Naive thymus-derived CD8-positive, alpha-beta T cell (primary cell): ENCODE data around the gene PIGL. TPM values are rescaled to one million over a fixed set of nuclear protein-coding genes. Genes with fewer than 3 reads are reported as not detected.
"Not testable (repeated sequence)": the region's sequence is repeated elsewhere in the genome, so short reads cannot be mapped to it uniquely, and the experiment has no call there.

ENCODE experiments used
- ATAC-seq, 2 donors: fragments of 150-1000 bp; cut with Tn5 transposase in 1 of 2; sonication (Bioruptor Pico), chemical (Tn5 transposase) in 1 of 2; 1 replicate in 1 of 2; 2 replicates in 1 of 2; pipeline ENCODE4 v1.10.0; 2021; ENCODE audit warnings: mild to moderate bottlenecking in 2 of 2, moderate library complexity in 2 of 2
- POLR2A ChIA-PET: fragments of 350-600 bp; sonication (Branson Sonifier 250); formaldehyde crosslinking; loops from one replicate; lab custom pipeline; 2021; ENCODE audit warnings: antibody characterized with exemption; lab: Charles Lee
- DNase-seq, 10 donors: peaks; one replicate each; pipeline versions ENCODE4 v3.0.0 to v3.0.0-alpha.2; 2020 to 2022
- H3K27ac Mint-ChIP-seq, 10 donors: one replicate each; pipeline ENCODE4 v1.8.0; 2020 to 2022; ENCODE audit warnings: mild to moderate bottlenecking in 10 of 10, mixed read lengths in 10 of 10, moderate library complexity in 4 of 10, inconsistent platforms in 1 of 10
- H3K27me3 Mint-ChIP-seq, 5 donors: one replicate each; pipeline ENCODE4 v1.8.0; 2021 to 2022; ENCODE audit warnings: mixed read lengths in 5 of 5
- H3K36me3 Mint-ChIP-seq, 3 donors: one replicate each; pipeline ENCODE4 v1.8.0; 2020 to 2022; ENCODE audit warnings: mixed read lengths in 3 of 3, mild to moderate bottlenecking in 2 of 3, inconsistent platforms in 1 of 3
- H3K4me1 Mint-ChIP-seq, 4 donors: one replicate each; pipeline ENCODE4 v1.8.0; 2021 to 2022; ENCODE audit warnings: mixed read lengths in 4 of 4
- H3K4me3 Mint-ChIP-seq, 10 donors: one replicate each; pipeline ENCODE4 v1.8.0; 2020 to 2022; ENCODE audit warnings: mild to moderate bottlenecking in 10 of 10, mixed read lengths in 10 of 10, moderate library complexity in 6 of 10, inconsistent platforms in 1 of 10
- H3K9me3 Mint-ChIP-seq, 9 donors: one replicate each; pipeline ENCODE4 v1.8.0; 2020 to 2022; ENCODE audit warnings: mixed read lengths in 9 of 9, mild to moderate bottlenecking in 3 of 9, inconsistent platforms in 1 of 9, moderate library complexity in 1 of 9
- polyA plus RNA-seq, 3 donors: library from polyadenylated mRNA; unstranded; fragments of 300-500 nt; fragmentation: Illumina TruSeq; gene quantifications; one replicate each; pipeline ENCODE4 v1.2.3, GENCODE V29; 2021
- total RNA-seq, 8 experiments: library from RNA in 2 of 8; stranded (reverse) in 2 of 8; gene quantifications; one replicate each; pipeline ENCODE4 v1.2.3 and lab custom pipeline; 2021 to 2026

The PIGL gene
- total and polyA plus RNA-seq, 5 experiments from 2014 or later = 9.2 to 98.2 (median 14.3) TPM

- DNase-seq = no peak
- no peak overlapping the region for H3K4me3 Mint-ChIP-seq
- no peak for ATAC-seq
- POLR2A ChIA-PET = no interaction called here
- no peaks in the 10 kb centered on the region for H3K9me3 Mint-ChIP-seq
- peaks cover 8 to 37% (median 27%) of the 10 kb centered on the region in 4 donors for H3K4me1 Mint-ChIP-seq
- no peaks in the 10 kb centered on the region for H3K27me3 Mint-ChIP-seq
- peaks cover 0 to 35% (median 0%) of the 10 kb centered on the region in 3 donors for H3K36me3 Mint-ChIP-seq
- H3K27ac Mint-ChIP-seq = peak overlapping the region in 1 of 10 donors; percentile 31
Observed at GRCh38 chr17:16222406-16222805, 5.4 kb downstream of the PIGL start.

- POLR2A ChIA-PET = interaction anchor here (0.6 to 1.6 kb wide), 2 partner anchors 14 to 816 kb away, joined by 3 to 11 read pairs; partner anchors contain the start of genes NCOR1 and PIGL
- Mint-ChIP-seq H3K4me3 (peak overlapping the region in 8 of 10 donors; percentile 5 to 38 (median 32)), H3K27ac (peak overlapping the region in 9 of 10 donors; percentile 0 to 86 (median 47)), H3K4me1 (peaks cover 11 to 34% (median 25%) of the 10 kb centered on the region in 4 donors), H3K36me3 (peaks cover 6 to 51% (median 9%) of the 10 kb centered on the region in 3 donors)
- DNase-seq, H3K27me3 Mint-ChIP-seq, H3K9me3 Mint-ChIP-seq: not testable (repeated sequence)
- ATAC-seq = peak in 1 of 2 donors; percentile 44
Observed at GRCh38 chr17:16229912-16230561, 13.0 kb downstream of the PIGL start.

DNA sequence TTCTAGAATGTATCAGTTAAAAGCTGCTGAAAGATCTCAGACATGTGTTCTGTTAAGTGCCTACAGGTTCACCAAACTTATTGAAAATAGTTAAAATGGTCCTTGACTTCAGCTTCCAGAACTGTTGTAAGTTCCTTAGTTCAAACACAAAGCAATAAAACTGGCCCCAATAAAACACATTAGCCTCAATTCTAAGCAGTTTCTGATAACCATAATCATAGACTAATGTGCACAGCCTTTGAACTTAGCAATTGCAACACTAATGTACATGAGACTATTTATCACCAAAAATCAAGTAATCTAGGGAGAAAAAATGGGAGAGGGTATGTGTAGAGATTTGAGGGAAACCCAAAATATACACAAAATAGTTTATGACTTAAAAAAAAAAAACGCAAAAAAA lies 15.4 kb downstream of the PIGL start:
- POLR2A ChIA-PET = no interaction called here
- DNase-seq (no peak), ATAC-seq (no peak)
- no peaks in the 10 kb centered on the region for H3K27me3 Mint-ChIP-seq
- no peaks in the 10 kb centered on the region for H3K9me3 Mint-ChIP-seq
- H3K27ac Mint-ChIP-seq = peak overlapping the region in 3 of 10 donors; percentile 3 to 46 (median 45)
- peaks cover 10 to 23% (median 16%) of the 10 kb centered on the region in 4 donors for H3K4me1 Mint-ChIP-seq
- H3K4me3 Mint-ChIP-seq = no peak overlapping the region
- H3K36me3 Mint-ChIP-seq = peaks cover 6 to 57% (median 11%) of the 10 kb centered on the region in 3 donors

DNA sequence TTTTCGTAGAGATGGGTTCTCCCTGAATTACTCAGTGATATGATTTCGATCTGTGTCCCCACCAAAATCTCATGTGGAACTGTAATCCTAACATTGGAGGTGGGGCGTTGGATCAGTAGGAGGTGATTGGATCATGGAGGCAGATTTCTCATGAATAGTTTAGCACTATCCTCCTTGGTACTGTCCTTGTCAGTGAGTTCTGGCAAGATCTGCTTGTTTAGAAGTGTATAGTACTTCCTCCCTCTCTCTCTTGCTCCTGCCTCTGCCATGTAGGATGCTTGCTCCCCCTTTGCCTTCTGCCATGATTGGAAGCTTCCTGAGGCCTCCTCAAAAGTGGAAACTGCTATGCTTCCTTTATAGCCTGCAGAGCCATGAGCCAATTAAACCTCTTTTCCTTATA lies 22.9 kb downstream of the PIGL start:
- no peak overlapping the region for H3K4me3 Mint-ChIP-seq
- no peaks in the 10 kb centered on the region for H3K9me3 Mint-ChIP-seq
- POLR2A ChIA-PET = no interaction called here
- H3K27ac Mint-ChIP-seq = no peak overlapping the region
- no peaks in the 10 kb centered on the region for H3K27me3 Mint-ChIP-seq
- peaks cover 0 to 39% (median 2%) of the 10 kb centered on the region in 3 donors for H3K36me3 Mint-ChIP-seq
- DNase-seq (no peak), ATAC-seq (no peak)
- H3K4me1 Mint-ChIP-seq = peaks cover 3 to 16% (median 10%) of the 10 kb centered on the region in 4 donors

DNA sequence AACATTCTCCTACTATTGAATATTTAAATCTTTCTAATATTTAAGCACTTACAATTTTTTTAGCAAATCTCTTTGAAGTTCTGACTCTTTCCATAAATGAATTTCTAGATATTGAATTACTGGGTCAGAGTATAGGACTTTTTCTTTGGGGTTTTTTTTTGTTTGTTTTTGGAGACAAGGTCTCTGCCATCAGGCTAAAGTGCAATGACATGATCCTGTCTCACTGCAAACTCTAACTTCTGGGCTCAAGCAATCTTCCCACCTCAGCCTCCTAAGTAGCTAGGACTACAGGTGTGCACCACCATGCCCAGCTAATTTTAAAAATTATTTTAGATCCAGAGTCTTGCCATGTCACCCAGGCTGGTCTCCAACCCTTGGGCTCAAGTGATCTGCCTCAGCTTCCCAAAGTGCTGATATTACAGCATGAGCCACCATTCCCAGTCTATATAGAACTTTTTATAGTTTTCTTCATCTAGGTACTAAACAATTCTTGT lies 24.9 kb downstream of the PIGL start:
- Mint-ChIP-seq H3K9me3 (no peaks in the 10 kb centered on the region), H3K4me3 (no peak overlapping the region), H3K36me3 (peaks cover 0 to 26% (median 1%) of the 10 kb centered on the region in 3 donors), H3K27ac (peak overlapping the region in 1 of 10 donors; percentile 29), H3K4me1 (peaks cover 4 to 14% (median 8%) of the 10 kb centered on the region in 4 donors), H3K27me3 (no peaks in the 10 kb centered on the region)
- ATAC-seq (no peak), DNase-seq (no peak)
- POLR2A ChIA-PET = no interaction called here

DNA sequence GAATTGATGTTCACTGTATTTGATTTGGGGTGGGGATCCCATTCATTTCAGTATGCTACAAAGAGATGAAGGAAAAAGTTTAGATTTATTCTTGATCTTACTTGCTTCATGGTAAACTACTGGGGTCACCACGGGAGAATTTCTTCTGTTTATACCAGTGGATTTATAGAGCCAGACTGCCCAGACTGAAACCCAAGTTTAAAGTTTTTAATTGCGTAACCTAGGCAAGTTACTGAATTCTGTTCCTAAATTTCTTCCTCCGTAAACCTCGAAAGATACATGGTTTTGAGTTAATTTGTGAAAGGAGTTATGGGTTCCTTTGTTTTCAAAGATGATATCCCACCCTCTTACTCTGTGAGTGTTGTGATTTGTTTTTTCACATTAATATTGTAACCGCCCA lies 26.4 kb downstream of the PIGL start:
- no peaks in the 10 kb centered on the region for H3K9me3 Mint-ChIP-seq
- ATAC-seq = no peak
- H3K27me3 Mint-ChIP-seq = no peaks in the 10 kb centered on the region
- peaks cover 0 to 28% (median 7%) of the 10 kb centered on the region in 3 donors for H3K36me3 Mint-ChIP-seq
- H3K4me1 Mint-ChIP-seq = peaks cover 7 to 17% (median 10%) of the 10 kb centered on the region in 4 donors
- no peak for DNase-seq
- H3K27ac Mint-ChIP-seq = peak overlapping the region in 2 of 10 donors; percentile 38 to 41
- POLR2A ChIA-PET = no interaction called here
- no peak overlapping the region for H3K4me3 Mint-ChIP-seq

- POLR2A ChIA-PET = no interaction called here
- DNase-seq (no peak), ATAC-seq (no peak)
- peaks cover 7 to 17% (median 14%) of the 10 kb centered on the region in 4 donors for H3K4me1 Mint-ChIP-seq
- H3K27me3 Mint-ChIP-seq = no peaks in the 10 kb centered on the region
- no peaks in the 10 kb centered on the region for H3K9me3 Mint-ChIP-seq
- H3K36me3 Mint-ChIP-seq = peaks cover 0 to 33% (median 9%) of the 10 kb centered on the region in 3 donors
- no peak overlapping the region for H3K4me3 Mint-ChIP-seq
- H3K27ac Mint-ChIP-seq = peak overlapping the region in 2 of 10 donors; percentile 38 to 41
Observed at GRCh38 chr17:16243801-16244567, 27.0 kb downstream of the PIGL start.

- DNase-seq (no peak), ATAC-seq (no peak)
- Mint-ChIP-seq H3K36me3 (peaks cover 0 to 31% (median 14%) of the 10 kb centered on the region in 3 donors), H3K27me3 (no peaks in the 10 kb centered on the region), H3K4me1 (peaks cover 0 to 11% (median 8%) of the 10 kb centered on the region in 4 donors), H3K27ac (peak overlapping the region in 2 of 10 donors; percentile 52 to 53), H3K9me3 (no peaks in the 10 kb centered on the region), H3K4me3 (no peak overlapping the region)
- POLR2A ChIA-PET = no interaction called here
Observed at GRCh38 chr17:16247586-16247984, 30.6 kb downstream of the PIGL start.

DNA sequence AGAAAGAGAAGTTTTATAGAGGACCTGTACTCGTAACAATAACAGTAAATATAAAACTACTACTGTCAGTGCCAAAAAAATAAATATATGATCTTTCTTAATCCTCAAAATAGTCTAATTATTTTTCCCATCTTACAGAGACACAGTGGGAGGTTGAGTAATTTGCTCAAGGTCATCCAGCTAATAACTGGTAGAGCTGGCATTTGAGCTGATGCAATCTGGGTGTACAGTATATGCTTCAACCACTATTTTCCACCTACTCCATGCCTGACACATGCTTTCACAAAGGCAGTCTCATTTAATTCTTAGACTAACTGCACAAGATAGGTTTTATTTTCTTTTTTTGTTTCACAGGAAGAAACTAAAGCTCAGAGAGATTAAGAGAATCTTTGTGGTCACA lies 33.6 kb downstream of the PIGL start:
- ATAC-seq (no peak), DNase-seq (no peak)
- Mint-ChIP-seq H3K4me1 (peaks cover 7 to 12% (median 9%) of the 10 kb centered on the region in 4 donors), H3K27ac (peak overlapping the region in 2 of 10 donors; percentile 4 to 22), H3K4me3 (no peak overlapping the region), H3K36me3 (peaks cover 0 to 32% (median 20%) of the 10 kb centered on the region in 3 donors), H3K9me3 (no peaks in the 10 kb centered on the region), H3K27me3 (no peaks in the 10 kb centered on the region)
- POLR2A ChIA-PET = interaction anchor here (0.6 kb wide), 1 partner anchor 16 kb away, joined by 11 read pairs; no protein-coding TSS in a partner anchor

GRCh38 chr17:16251043-16251442 lies 34.0 kb downstream of the PIGL start:
- POLR2A ChIA-PET = no interaction called here
- no peak for DNase-seq
- Mint-ChIP-seq H3K9me3 (no peaks in the 10 kb centered on the region), H3K36me3 (peaks cover 0 to 35% (median 20%) of the 10 kb centered on the region in 3 donors), H3K4me1 (peaks cover 10 to 15% (median 12%) of the 10 kb centered on the region in 4 donors), H3K4me3 (no peak overlapping the region), H3K27ac (peak overlapping the region in 3 of 10 donors; percentile 4 to 22 (median 18)), H3K27me3 (no peaks in the 10 kb centered on the region)
- ATAC-seq = no peak

- Mint-ChIP-seq H3K27ac (peak overlapping the region in 1 of 10 donors; percentile 18), H3K36me3 (peaks cover 0 to 36% (median 20%) of the 10 kb centered on the region in 3 donors), H3K27me3 (no peaks in the 10 kb centered on the region), H3K4me3 (no peak overlapping the region), H3K9me3 (no peaks in the 10 kb centered on the region), H3K4me1 (peaks cover 10 to 15% (median 12%) of the 10 kb centered on the region in 4 donors)
- ATAC-seq (no peak), DNase-seq (no peak)
- POLR2A ChIA-PET = no interaction called here
Observed at GRCh38 chr17:16251556-16251955, 34.5 kb downstream of the PIGL start.

GRCh38 chr17:16254773-16255400 lies 37.9 kb downstream of the PIGL start:
- POLR2A ChIA-PET = no interaction called here
- no peak overlapping the region for H3K4me3 Mint-ChIP-seq
- peaks cover 6 to 12% (median 8%) of the 10 kb centered on the region in 4 donors for H3K4me1 Mint-ChIP-seq
- ATAC-seq (no peak), DNase-seq (no peak)
- peak overlapping the region in 3 of 10 donors; percentile 11 to 37 (median 15) for H3K27ac Mint-ChIP-seq
- no peaks in the 10 kb centered on the region for H3K27me3 Mint-ChIP-seq
- no peaks in the 10 kb centered on the region for H3K9me3 Mint-ChIP-seq
- H3K36me3 Mint-ChIP-seq = peaks cover 0 to 32% (median 14%) of the 10 kb centered on the region in 3 donors
